GM21723 (cell line): ENCODE measurements around the gene MBTPS1.

Experiments used
- ATAC-seq: cut with Tn5 transposase; IDR thresholded peaks from one replicate; pipeline ENCODE4 v1.9.1; 2021; ENCODE audit warnings: mild to moderate bottlenecking, moderate library complexity; ENCODE audit not compliant: unreplicated experiment

The MBTPS1 gene

DNA sequence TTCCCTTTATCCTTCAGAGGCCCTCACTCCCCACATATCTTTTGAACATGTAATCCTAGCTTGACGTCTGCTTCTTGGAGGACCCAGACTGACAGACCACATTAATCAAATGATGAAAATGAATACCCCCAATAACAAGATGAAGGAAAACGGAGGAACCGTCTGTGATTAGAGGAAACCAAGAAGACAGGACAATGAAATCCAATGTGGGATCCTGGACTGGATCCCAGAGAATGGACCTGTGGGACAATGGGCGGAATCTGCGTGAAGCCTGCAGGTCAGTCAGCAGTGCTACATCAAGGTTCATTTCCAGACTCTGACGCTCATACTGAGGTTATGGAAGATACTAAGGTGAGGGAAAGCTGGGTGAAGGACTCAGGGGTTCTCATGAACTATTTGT is 35.9 kb downstream of the MBTPS1 start:
- no peak for ATAC-seq

DNA sequence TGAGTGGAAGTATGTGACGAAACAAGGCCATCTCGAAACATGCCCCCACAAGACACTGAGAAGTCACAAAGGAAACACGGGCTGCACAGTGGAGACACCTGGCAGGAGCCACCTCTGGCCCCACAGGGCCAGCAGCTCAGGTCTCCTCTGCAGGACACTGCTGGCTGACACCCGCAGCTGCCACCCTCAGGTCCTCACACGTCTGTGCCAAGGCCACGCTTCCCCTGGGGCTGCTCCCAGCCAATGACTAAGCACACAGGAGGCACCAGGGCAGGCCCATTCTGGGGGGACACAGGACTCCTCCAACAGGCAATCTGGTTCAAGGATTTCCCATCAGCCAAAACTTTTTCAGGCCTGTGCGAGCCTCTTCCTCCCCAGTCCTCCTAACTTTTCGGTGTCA is 36.4 kb downstream of the MBTPS1 start:
- no peak for ATAC-seq

DNA sequence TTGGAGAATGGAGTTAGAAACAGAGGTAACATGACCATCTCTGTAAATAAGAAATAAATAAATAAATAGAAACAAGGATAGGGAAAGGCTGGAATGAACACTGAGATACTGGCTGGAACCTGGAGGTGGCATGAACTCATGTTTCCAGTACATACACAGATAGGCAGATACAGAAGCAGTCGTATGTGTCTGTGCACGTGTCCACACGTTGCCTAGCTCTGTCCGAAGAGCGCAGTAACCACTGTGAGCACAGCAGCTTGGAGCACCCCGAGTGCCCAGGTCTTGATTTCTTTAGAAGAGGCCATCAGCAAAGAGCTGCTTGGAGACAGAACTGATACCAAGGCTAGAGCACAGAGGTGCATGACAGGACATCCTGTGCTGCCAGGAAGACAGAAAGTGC is 37.1 kb downstream of the MBTPS1 start:
- ATAC-seq: no peak

DNA sequence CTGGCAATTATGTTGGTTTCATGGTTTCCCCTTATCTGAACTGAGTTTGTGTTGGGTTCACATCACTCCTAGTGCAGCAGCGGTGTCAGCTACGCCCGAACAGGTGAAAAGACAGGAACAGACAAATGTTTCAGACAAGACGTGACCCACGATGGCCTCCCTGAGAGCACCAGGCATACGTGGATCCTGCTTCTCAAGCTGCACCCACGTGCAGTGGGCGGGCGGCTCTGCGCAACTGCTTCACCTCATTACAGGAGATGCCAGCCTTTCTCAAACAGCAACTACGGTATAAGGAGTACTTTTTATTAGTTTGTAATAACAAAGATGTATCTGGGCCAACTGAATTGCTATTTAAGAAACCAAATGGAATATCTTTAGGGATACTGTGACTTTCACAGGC is 41.4 kb downstream of the MBTPS1 start:
- no peak for ATAC-seq

DNA sequence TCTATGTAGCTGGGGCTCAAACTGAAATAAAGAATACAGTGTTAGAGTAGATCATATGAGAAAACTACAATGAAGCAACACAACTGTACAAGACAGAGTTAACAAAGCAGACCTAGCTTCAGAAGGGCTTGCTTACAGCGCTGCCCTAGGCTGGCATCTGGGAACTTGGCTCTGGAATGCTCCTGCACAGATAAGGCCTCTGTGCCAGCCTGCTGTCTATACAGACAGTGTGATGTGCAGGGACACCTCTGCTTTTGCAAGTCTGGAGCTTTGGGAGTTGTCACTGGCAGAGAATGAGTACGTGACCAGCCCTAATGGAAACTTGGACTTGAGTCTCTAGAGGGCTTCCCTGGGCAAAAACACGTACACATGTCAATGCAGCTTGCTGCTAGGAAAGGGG is 42.0 kb downstream of the MBTPS1 start:
- ATAC-seq: no peak

GRCh38 chr16:84072014-84072413 is 44.7 kb downstream of the MBTPS1 start:
- no peak for ATAC-seq

DNA sequence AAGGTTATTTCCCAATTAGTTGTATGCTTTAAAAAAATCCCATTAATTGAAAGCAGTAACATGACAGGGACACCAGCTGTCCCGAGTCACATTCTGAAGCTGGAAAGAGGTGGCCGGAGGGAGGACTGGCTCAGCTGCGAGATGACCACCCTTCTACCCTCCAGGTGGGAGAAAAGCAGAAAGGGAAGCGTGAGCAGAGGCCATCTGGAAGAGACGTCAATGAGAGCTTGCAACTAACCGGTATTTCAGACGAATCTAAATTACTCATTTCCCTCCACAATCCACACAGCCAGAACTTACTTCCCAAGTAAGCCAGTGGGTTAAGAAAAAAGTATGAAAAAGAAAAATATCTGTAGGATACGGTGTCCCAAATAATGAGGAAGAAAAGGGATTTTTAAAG is 45.6 kb downstream of the MBTPS1 start:
- no peak for ATAC-seq

GRCh38 chr16:84069540-84069939 is 47.2 kb downstream of the MBTPS1 start:
- ATAC-seq: no peak

DNA sequence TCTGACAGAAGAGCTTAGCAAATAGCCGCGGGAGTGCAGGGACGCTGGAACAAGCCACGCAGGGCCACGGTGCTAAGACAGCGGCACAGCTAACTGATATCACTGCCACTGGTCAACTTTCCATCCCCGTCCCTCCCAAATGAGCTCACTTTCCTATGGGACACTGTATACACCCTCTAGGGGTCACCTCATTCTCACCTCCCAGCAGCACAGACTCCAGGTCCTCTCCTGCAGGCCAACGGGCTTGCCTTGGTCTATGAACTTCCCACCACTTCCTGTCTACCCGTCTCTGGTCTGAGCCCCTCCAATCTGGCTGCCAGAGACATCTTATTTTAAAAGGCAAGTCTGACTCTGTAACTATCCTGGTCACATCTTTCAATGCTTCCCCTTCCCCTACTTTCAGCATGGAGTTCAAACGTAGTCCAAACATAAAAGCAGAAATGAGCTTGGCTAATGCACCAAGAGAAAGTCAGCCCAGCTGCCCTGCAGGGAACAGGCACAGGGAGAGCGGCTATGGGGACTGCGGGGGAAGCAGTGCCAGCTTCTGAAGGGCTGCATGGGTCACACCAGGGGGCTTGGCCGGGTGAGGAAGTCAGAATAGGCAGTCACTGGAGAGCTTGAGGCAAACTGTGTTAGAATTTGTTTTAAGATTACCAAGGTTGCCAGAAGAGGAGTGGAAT is 47.8 kb downstream of the MBTPS1 start:
- no peak for ATAC-seq

GRCh38 chr16:84068041-84068440 is 48.7 kb downstream of the MBTPS1 start:
- no peak for ATAC-seq

- ATAC-seq: no peak
Observed at GRCh38 chr16:84067640-84068039, 49.1 kb downstream of the MBTPS1 start.

DNA sequence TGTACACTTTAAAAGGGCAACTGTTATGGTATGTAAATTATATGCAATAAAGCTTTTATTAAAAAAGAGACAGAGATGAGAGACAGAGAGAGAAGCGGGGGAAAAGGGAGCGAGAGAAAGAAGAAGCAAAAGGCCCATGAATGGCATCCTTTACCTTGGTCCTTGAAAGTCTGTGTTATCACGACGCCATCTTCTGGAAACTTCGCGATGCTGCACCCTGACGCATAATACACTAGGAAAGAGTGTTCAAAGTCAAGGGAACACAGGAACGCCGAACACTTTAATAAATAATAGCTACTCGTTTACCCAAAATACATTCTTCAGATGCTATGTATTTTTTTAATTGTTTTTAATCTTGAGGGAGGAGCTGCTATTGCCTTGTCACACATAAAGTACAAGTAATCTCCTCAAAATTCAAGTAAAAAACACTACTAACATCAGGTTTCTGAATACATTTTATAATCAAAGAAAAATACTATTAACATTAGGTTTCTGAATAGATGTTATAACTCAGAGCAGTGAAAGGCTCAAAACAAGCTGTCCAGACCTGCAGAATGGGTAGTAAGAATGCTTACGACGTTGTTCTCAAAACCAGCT is 51.1 kb downstream of the MBTPS1 start:
- no peak for ATAC-seq

DNA sequence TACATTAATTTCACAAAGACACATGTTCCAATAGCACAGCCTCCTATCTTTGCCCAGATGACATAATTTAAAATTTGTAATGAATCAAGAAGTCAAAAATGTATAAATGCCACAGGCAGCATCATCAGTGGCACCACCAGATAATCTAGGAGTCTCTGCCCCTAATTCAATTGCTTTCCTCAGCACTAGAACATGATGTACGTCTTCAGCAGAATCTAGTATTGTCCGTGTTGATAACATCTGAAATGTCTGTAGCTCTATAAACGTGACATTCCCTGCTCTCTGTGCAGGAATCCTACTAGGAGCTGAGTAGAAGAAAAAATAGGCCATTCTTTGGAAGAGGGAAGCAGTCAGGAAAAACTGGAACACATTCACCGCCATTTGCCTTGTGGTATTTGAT is 52.8 kb downstream of the MBTPS1 start:
- ATAC-seq: no peak

DNA sequence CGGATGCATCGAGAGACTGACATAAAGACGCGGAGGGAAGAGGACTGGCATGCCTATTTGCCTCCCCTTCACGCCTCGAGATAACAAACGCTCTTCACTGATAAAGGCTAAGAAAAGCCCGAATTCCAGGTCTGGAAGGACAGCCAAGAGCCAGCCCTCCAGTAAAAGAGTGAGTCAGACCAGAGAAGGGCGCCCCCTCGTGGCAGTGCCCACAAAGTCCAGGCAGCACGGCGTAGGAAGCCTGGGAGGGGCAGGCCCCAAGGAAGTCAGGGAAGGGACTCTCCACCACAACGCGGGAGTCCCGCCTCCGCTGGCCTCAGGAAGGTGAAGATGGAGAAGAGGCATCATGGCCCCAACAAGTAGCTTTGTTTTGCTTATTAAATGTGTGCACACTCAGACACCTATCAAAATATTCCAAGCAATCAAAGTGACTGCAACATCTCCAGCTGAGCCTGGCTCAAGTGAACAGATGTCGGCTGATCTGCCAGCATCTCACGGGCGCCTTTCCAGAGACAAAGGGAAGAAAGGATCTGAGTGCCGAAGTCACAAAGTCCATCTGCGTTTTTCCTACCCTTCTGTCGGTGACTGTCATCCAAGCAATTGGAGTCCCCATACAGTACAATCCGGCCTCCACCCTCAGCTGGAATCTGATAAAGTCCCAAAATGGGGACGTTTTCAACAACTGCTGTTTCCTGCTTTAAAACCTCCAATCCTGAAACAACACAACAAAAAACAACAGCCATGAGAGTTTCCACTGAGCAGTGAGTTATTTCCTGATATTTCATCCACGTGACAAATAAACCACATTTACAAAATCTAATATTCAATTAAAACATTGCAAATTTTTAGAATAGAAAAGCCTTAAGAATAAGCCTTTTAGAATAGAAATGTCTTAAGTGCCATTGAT is 53.8 kb downstream of the MBTPS1 start:
- ATAC-seq: no peak

DNA sequence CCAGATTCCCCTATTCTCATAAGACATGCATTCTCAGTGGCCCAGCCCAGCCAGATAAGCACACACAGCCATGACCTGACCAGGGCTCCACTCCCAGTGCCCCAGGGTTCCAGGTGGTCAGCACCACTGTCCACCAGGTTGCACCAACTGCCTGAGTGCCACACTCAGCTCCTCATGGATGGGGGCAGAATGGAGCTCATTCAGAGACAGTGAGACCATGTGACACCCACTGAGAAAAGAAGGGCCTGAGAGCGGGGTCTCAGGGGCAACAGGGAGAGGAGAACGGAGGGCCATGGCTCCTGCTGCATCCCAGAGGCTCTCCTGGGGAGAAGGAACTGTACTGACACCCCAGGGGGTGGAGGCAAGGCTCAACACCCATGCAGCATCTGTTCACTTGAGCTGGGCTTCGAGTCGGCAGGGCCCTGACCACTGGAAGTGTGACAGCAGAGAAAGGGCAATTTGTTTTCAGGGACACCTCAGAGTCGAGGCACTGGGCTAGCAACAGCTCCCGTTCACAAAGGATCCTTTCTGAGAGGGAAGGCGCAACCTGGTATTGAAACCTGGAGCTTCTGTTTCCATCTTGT is 55.4 kb downstream of the MBTPS1 start:
- ATAC-seq: no peak

- ATAC-seq: no peak
Observed at GRCh38 chr16:84059946-84060901, 56.5 kb downstream of the MBTPS1 start.

GRCh38 chr16:84059111-84059510 is 57.6 kb downstream of the MBTPS1 start:
- no peak for ATAC-seq

DNA sequence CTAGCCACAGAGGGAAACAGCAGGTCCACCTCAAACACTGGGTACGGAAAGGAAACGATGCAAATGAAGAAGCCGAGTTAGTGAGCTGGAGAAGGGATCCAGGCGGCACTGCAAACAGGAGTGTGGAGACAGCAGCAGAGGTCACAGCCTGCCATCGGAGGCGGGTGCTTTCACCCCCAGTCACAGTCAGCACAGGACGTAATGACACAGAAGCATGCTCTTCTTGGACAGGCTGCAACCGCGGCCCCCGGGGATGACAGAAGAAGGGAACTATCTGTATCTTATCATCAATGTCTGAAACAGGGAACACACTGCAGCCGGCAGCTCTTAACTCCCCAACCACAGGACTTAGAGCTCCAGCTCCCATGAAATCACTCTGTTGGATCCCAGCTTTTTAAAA is 58.1 kb downstream of the MBTPS1 start:
- no peak for ATAC-seq

- no peak for ATAC-seq
Observed at GRCh38 chr16:84058211-84058610, 58.5 kb downstream of the MBTPS1 start.

GRCh38 chr16:84056933-84057332 is 59.8 kb downstream of the MBTPS1 start:
- no peak for ATAC-seq
